Measurements from ENCODE around the gene CDC42BPB. TPM values are rescaled to one million over a fixed set of nuclear protein-coding genes. Genes with fewer than 3 reads are reported as not detected.

CDC42BPB gene
- total RNA-seq, 1 experiment from 2014 or later: 103 TPM

DNA sequence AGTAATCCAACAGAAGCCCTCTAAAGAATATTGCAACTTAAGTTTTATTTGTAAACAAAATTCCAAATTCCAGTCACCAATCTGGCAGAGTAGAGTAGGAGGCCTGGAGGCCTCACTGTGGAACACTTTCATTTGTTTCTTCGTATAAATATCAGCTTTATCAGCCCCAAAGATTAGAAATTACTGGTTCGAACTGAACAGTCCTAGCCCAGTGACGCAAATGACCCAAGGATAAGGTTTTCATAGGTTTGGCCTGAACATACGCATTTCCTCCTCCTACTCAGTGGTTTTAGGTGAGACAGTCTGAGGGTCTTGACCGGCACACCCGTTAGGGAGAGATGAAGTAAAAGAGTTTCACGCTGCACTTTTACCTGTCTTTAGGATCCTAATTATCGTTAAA, 1.7 kb downstream of the CDC42BPB start:
- H3K4ac ChIP-seq (ENCODE audit: low read depth, low read length): no peak overlapping the region
- H2BK20ac ChIP-seq (ENCODE audit: low read depth, low read length, poor library complexity, severe bottlenecking): no peak overlapping the region
- Mint-ChIP-seq H3K36me3 (ENCODE audit: insufficient read depth in 1 of 3, low read depth in 3 of 3) (peaks cover 0 to 8% (median 4%) of the 10 kb centered on the region in 3 experiments; a peak in 4 of 7 replicates), H3K9me3 (no peaks in the 10 kb centered on the region; a peak in 1 of 5 replicates), H3K4me3 (peak overlapping the region; percentile 93 to 96), H3K27me3 (ENCODE audit: low read depth) (no peaks in the 10 kb centered on the region), H3K27ac (no peak overlapping the region), H3K4me1 (peaks cover 22 to 33% of the 10 kb centered on the region in 2 experiments)
- H3K23me2 ChIP-seq (ENCODE audit: insufficient read length, low read depth, low read length, poor library complexity, severe bottlenecking): peaks cover 10% of the 10 kb centered on the region
- no peak overlapping the region for H4K5ac ChIP-seq (ENCODE audit: insufficient read length, low read depth, low read length)
- no CpG with 5 or more reads among the region's 8 CpGs for WGBS (ENCODE audit: extremely low coverage, insufficient read length, low lambda C conversion rate)
- H3K79me1 ChIP-seq (ENCODE audit: insufficient read depth, low read depth, low read length, poor library complexity, severe bottlenecking): peaks cover 16% of the 10 kb centered on the region
- no peak overlapping the region for H3K56ac ChIP-seq (ENCODE audit: insufficient read length, low read depth, low read length)
- H3K23ac ChIP-seq (ENCODE audit: insufficient read length, low read depth, low read length): no peak overlapping the region
- no peaks in the 10 kb centered on the region for H3K9me3 ChIP-seq (ENCODE audit: control insufficient read depth, low read depth, low read length)
- H3K14ac ChIP-seq (ENCODE audit: insufficient read depth, low read length): no peak overlapping the region
- no peak overlapping the region for H3K9ac ChIP-seq (ENCODE audit: extremely low read depth, insufficient read length, low read length)
- no peak overlapping the region for H2AFZ ChIP-seq (ENCODE audit: low read length)
- no peak overlapping the region for H3K27ac ChIP-seq (ENCODE audit: insufficient read length, low read depth, low read length)
- peaks cover 25% of the 10 kb centered on the region; the same call in 1 of the 2 replicates for H3K79me2 ChIP-seq (ENCODE audit: insufficient read depth, low read length)
- H4K8ac ChIP-seq (replicated peaks; ENCODE audit: insufficient read length, low read depth, low read length): no peak overlapping the region
- H3K4me2 ChIP-seq (ENCODE audit: insufficient read depth, insufficient read length, low read length): peak overlapping the region; percentile 61
- H2BK15ac ChIP-seq (ENCODE audit: low read depth, low read length): no peak overlapping the region
- no peak overlapping the region for H2BK5ac ChIP-seq (ENCODE audit: insufficient read length, low read length)
- H3K4me1 ChIP-seq (ENCODE audit: insufficient read depth, low read length): no peaks in the 10 kb centered on the region; the same call in 1 of the 2 replicates
- no peaks in the 10 kb centered on the region for H4K20me1 ChIP-seq (ENCODE audit: control insufficient read depth, insufficient read depth, insufficient read length)
- H3K18ac ChIP-seq (ENCODE audit: insufficient read length, low read depth, low read length): no peak overlapping the region
- TF ChIP-seq, protein P1, sequence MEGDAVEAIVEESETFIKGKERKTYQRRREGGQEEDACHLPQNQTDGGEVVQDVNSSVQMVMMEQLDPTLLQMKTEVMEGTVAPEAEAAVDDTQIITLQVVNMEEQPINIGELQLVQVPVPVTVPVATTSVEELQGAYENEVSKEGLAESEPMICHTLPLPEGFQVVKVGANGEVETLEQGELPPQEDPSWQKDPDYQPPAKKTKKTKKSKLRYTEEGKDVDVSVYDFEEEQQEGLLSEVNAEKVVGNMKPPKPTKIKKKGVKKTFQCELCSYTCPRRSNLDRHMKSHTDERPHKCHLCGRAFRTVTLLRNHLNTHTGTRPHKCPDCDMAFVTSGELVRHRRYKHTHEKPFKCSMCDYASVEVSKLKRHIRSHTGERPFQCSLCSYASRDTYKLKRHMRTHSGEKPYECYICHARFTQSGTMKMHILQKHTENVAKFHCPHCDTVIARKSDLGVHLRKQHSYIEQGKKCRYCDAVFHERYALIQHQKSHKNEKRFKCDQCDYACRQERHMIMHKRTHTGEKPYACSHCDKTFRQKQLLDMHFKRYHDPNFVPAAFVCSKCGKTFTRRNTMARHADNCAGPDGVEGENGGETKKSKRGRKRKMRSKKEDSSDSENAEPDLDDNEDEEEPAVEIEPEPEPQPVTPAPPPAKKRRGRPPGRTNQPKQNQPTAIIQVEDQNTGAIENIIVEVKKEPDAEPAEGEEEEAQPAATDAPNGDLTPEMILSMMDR (conservative IDR thresholded peaks at IDR 0.05): no peak
- H2AK5ac ChIP-seq (ENCODE audit: insufficient read length, low read length): no peak overlapping the region
- DNase-seq: no peak
- no peak overlapping the region for H4K91ac ChIP-seq (ENCODE audit: insufficient read length, low read depth, low read length)
- H2BK120ac ChIP-seq (ENCODE audit: low read depth, low read length, poor library complexity, severe bottlenecking): no peak overlapping the region
- H2BK12ac ChIP-seq (ENCODE audit: insufficient read length, low read depth, low read length): no peak overlapping the region
- H3T11ph ChIP-seq (ENCODE audit: low read length): no peak overlapping the region
- no peaks in the 10 kb centered on the region for H3K27me3 ChIP-seq (ENCODE audit: insufficient read depth, low read length)

Data from H9 (cell line).